HG02678 (cell line): ENCODE measurements around the gene BCAS1.

ENCODE experiments used
- ATAC-seq: cut with Tn5 transposase; IDR thresholded peaks from one replicate; pipeline ENCODE4 v1.9.1; 2021; ENCODE audit warnings: mild to moderate bottlenecking, moderate library complexity; ENCODE audit not compliant: unreplicated experiment

BCAS1 gene

DNA sequence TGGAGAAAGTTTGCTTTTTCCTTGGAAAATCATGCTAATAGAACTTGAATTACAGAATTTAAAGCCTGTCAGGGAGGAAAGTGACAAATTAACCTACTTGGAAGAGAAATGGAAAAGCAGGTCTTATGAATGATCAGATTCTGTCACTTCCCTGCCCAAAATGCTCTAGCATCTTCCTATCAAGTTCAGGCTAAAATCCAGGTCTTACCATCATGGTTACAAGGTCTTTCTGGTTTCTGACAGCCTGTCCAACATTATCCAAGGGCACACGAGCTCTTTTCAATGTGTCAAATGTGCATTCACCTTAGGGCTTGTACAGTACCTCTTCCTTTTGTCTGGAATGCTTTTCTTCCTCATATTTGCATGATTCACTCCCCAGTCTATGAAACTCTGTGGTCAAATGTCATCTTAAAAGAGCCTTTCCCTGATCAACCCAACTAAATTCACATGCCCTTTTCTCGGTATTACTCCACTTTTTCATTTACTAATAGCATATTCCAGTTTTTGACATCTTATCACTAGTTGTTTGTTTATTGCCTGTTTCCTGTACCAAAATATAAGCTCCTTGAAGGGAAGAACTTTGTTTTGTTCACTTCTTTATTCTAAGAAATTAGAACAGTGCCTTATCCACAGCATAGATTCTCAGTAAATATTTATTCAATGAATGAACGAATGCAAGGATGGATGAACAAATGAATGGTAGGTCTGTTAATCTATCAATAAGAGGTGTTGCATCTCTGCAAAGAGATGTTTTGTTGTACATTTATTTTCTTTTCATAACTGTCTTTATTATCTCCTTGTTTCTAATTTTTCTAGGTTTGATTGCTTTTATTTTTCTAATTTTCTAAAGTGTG lies 139.5 kb downstream of the BCAS1 start:
- no peak for ATAC-seq

DNA sequence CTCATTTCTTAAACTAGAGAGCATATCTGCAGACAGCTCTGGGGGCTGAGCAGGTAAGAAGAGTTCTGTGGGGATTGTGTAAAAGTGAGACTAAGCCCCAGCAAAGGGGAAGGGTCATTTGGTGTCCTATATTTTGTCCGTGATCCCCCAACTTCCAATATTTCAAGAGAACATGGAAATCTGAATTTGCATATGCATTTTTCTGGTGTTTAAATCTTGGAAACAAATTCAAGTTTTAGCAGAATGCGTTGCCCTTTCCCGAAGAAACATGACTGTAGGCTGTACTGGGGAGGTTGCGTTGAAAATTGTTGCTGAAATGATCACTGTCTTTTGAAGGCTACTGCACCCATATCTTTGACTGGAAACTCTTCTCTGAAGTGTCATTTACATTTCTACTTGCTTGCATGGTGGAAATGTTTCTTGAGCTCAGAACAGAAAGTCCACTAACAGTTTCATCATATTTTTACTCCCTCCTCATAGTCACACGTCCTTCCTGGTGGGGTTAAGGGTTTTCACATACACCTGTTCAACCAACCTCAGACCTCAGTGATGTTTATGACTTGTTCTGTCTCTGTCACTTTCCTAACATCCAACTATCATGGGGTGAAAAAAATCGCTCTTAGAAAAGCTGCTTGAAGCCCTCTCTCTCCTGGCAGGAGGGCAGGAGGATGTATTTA lies 140.3 kb downstream of the BCAS1 start:
- ATAC-seq: peak; percentile 66

DNA sequence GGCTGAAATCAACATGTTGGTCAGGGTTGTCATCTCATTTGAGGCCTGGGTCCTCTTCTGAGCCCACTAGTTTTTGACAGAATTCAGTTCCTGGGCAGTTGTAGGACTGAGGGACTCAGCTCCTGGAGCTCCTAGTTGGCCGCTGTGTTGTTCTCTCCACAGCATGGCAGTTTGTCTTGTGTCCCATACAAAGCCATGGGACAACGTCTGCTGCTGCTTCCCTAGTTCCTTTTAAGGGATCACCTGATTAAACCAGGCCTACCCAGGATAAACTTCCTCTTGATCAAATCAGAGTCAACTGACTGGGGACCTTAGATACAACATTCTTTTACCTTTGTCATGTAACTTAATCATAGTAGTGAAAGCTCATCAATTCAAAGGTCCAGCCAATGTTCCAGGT lies 141.0 kb downstream of the BCAS1 start:
- ATAC-seq: no peak

DNA sequence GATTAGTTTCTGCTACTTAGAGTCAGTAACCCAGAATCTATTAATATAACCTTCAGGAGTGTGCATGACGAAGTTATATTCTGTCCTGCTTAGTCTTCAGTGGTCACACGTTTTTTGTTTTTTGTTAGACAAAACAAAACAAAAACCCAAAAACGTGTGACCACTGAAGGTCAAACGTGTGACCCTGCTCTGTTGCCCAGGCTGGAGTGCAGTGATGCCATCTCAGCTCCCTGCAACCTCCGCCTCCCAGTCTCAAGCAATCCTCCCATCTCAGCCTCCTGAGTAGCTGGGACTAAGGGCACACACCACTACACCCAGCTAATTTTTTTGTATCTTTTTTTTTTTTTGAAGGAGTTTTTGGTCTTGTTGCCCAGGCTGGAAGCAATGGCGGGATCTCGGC lies 142.4 kb downstream of the BCAS1 start:
- no peak for ATAC-seq

DNA sequence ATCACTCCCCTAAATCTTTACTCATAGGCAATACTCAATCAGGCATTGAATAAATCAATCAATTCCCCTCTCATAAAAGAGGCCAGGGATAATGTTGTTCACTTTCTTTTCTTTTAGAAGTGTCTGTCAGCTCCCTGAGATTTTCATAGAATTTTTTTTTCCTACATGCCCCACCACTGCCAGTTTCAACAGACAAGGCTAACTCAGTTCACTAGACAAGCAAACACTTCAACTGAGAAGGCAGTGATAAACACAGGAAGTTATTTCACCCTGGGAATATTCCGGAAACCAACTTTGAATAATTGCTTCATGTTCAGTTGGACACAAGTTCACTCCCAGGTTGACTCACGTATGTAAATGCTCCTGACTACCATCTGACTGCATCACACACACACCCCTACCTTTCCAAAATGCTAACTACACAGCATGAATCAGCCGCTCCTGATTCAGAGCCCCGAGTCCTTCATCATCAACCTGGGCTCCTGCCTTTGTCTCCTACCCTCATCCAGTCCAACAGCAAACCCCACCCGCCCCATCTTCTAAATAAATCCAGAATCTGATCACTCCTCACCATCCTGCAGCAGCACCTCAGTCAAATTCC lies 143.9 kb downstream of the BCAS1 start:
- ATAC-seq: peak; percentile 67

DNA sequence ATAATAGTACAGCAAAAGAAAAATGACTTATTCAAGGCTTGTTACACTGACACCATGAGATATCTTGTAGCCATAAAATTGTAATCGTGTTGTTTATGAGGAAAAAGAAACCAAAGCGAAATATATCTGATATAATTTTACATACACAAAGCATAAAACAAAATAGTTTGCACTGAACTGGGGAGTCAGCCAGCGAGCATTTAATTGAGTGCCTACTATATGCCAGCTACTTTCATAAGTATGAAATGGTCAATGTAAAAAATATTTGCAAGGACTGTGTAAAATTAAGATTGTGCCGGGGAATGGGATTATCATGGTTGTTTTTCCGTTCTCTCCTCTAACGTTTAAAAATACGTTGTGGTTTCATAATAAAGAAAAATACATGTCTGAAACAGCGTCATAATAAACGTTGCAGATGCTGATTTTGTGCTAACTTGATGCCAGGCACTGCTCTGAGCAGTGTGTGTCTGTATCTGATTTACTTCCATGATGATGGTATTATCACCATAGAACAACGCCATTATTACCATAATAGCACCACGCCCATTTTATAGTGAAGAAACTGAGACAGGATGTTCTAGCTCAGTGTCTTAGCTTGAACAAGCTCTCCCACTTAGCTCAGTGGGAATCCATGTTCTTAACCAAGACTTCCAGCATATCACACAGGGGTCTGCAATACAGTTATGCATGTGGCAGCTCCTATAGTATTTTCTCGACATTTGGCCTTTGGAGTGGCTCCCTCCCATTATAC lies 144.6 kb downstream of the BCAS1 start:
- no peak for ATAC-seq

DNA sequence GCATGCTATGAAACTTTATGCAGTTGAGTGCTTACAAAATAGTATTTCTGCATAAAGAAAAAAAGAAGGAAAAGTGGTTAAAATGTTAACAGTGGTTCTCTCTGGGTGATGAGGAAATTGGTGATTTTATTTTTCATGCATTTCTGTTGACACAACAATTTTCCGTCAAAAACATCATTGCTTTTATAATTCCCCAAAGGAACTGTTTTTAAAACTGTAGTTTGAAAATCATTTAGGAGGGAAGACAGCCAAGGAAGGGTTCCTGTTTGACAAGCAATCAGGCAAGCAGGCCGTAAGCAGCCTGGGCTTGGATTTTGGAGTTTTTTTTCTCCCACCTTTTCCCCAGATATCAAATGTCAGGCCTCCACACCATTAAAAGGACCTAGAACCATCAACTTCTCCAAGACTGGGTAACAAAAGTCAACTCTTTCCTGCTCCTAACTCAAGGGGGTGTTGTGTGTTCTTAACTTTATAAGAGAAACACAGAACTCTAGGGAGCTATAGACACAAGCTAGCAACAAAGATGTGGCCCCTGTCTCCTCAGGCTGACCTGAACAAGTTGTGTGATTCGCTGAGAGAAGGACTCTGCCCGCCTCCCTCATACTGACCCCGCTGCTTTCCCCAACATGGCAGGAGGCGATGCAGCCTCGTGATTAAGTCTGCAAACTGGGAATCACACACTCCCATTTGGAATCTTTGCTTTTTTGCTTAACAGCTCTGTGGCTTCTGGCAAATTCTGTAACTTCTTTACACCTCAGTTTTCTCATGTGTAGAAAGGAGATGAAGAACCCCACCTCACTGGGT lies 146.6 kb downstream of the BCAS1 start:
- no peak for ATAC-seq

DNA sequence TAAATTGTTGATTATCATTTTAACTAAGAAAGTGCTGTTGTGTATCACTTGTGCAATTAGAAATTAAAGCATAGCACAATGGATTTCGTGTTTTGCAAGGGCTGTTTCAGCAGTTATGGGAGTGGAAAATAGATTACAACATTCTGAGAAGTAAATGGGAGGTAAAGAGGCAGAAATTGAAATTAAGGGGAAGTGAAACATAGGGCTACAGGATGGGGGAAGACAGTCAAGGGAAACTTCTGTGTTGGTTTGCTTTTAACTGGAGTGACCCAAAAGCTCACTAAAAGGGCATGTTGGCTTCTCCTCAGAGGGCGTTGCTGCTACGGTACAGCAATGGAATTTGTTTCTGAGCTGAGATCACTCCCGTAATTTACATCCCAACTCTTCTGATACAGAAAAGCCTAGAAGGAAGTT lies 147.5 kb downstream of the BCAS1 start:
- ATAC-seq: peak; percentile 52

DNA sequence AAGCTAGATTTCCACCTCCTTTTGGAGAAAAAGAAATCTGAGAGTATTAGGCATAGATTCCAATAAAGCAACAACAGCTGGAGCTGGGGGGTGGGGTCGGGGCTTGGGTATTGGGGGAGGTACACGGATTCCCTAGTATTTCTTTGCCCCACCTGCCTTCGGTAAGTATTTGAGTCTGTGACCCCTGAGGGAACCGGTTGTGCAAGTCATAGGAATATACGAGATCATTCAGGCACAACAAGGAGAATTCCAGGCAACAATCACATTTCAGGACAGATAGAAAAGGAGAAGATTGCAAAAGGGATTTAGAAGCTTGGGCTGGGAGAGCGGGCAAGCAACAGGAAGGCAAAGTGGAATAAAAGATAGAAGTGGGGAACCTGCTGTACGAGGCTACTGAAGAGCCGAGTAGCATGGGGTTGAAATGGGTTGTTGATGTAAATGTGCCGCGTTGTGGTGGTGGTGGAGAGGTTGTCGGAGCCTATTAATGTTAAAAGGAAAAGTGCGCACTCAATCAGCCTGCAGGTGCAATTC lies 148.9 kb downstream of the BCAS1 start:
- ATAC-seq: no peak

DNA sequence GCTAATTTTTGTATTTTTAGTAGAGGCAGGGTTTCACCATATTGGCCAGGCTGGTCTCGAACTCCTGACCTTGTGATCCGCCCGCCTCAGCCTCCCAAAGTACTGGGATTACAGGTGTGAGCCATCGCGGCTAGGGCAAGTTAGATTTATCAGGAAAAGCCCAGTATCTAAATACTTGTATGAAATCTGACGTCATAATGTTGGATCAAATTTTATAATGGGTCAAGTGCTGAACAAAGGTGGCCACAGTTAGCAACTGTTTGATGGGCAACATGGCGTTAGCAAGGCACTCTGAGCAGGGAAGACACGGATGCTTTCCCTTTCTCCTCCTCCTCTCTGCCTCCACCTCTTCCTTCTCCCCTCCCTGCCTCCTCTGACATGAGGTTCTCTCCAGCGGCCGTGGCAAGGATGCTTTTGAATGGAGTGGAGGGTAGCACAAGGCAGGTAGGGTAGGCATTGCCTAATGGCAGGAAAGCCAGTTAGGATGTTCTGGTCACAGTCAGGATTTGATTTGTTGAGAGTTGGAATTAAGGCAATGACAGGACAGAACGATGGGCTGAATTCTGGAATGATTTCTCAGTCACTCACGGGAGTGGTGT lies 149.6 kb downstream of the BCAS1 start:
- no peak for ATAC-seq

DNA sequence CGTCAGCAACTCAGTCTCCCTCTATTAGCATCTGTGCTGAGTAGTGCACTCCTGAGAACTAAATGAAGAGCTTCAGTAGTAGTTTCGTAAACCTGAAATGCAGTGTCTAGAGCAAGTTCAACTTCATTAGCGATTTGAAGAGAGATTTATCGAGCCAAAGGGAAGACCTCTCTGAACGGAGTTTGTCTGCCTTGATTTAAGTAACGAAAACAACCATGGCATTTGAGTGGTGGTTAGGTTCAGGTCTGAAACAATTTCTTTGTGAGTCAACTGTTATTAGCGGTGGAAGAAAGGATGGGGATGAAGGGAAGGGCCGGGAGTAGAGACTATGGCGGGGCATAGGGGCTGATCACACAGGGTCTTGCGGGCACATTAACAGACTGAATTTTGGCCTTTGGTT lies 150.5 kb downstream of the BCAS1 start:
- ATAC-seq: no peak

DNA sequence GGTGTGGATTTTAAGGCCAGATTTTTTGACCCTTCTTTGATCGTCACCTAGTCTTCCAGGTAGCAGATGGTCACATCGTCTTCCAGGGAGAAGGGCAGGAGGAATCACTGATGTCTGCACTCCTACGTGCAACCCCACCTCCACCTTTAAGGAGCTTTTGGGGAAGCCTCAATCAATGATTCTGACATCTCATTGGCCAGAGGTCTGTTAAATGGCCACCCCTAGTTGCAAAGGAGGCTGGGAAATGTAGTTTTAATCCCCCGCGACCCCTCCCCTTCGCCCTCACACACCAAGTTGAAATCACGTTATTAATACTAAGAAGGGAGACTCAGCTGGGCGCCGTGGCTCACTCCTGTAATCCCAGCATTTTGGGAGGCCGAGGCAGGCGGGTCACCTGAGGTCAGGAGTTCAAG lies 151.4 kb downstream of the BCAS1 start:
- ATAC-seq: no peak

DNA sequence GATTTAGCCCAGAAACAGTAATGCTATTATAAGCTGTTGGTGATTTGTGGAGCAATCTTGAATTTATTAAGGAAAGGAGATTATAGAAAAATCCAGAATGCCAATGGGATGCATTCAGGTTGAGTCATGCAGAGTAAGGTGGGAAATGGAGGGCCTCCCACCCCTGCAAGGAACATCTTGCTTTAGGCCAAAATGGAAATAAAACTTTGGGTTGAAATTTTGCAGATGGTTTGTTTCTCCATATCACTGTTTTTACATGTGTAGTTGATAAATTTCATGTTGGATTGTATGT lies 152.4 kb downstream of the BCAS1 start:
- no peak for ATAC-seq

DNA sequence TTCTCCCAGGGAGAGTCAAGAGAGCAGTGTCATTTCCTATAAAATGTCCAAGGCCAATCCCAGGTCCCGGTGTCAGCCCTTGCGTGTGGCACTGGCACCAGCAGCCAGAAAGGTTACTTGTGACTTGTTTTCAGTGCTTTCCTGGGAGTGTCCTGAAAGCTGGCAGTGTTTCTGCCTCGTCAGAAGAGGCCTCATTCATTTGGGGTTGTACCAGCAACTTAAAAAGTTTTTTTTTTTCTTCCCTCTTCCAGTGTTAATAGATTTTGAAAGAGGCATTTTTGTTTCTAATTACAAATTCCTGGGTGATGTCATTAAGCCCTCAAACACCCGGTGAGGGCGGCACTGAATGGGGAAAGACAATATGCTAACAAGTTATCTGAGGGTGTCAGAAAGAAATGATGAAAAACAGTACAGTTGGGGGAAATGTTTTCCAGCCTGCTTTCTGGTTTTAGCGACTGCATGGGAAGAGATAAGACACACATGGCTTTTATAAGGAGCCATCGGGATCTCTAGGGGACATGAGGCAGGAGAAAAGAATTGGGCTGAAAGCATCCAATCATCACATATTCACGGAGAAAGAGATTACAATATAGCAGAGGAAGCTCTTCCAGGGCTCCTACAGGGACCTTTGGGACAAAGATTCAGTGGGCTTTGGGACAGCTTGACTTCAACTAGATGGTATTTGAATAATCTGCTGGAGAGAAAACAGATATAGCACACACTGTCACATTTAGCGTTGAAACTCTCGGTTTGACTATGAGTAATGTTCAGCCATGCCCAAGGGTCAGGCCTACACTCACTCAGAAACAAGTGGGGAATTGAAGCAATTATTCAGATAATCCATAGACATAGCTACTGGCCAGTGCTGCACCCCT lies 153.0 kb downstream of the BCAS1 start:
- ATAC-seq: peak; percentile 70

DNA sequence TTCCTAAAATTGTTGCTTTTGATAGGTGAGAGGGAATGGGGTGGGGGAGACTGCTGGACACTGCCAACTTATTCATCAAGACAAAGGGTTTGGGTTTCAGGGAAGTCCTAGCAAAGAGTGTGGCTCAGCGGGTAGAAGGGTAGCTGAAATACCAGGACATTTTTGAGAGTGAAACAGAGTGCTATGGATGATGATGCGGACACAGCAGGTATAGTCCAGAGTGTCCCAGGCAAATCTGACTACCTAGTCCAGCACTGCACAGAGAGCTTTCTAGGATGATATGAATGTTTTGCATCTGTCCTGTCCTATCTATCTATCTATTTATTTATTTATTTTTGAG lies 154.3 kb downstream of the BCAS1 start:
- no peak for ATAC-seq

DNA sequence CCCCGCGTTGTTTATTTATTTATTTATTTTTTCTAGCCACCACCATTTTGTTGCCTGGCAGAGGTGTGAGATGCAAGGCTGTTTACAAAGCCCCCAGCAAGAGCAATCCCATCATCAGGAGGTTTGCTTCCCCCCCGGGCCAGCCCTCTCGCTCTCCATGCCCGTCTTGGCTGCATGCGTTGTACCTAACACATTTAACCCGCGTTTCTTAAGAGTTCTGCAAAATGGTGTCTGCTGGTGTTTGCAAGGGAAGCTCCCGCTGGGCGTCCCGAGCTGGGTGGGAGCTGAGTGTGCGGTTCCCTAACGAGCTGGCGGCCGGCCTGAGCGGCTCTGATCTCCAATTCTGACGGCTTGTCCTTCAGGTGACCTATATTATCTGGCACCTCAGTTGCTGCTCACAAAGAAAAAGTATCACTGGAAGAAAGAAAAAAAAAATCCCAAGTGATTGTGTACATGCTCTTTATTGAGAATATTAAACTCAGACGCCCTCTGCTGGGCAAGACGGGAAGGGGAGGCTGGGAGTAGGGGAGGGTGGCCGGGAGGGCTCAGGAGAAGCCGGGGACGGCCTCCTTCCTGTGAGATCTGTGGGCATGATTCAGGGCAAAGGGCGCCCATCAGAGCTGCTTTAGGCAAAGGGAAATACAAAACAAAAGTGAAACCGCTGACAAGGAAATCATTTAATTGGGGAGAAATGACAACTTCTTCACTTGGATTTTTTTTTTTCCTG lies 154.8 kb downstream of the BCAS1 start:
- peak; percentile 75 for ATAC-seq

DNA sequence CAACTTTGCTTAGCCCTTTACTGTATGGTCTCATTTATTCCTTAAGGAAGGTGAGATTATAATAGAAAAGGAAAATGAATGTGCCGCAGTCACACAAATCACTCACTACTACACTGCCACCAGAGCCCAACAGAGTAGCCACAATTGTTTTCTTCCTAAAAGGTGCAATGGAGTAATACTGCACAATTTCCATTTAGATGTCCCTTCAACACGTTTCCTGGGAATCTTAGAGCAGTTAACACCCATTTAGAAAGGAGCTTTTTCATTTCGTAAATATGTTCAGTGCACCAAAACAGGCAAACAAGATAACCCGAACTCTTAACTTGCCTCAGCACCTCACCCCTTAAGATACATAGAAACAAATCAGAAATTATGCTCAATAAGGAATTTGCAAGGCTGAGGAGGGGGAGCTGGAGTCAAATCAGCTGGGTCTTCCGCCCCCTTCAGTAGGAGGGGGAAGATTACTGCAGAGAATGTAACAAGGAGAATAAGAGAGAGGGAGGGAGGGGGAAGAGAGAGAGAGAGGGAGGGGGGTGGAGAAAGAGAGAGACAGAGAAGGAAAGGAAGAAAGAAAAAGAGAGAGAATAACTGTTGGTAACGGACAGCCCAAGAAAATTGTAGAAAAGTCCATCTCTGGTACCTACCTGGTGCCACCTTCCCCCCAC lies 155.5 kb downstream of the BCAS1 start:
- no peak for ATAC-seq
